ENCODE data around the gene HACD2.
"Not testable (repeated sequence)": the region's sequence is repeated elsewhere in the genome, so short reads cannot be mapped to it uniquely, and the experiment has no call there.

HACD2 gene

GRCh38 chr3:123522320-123523022 lies 62.4 kb downstream of the HACD2 start:
- DNase-seq: no peak

GRCh38 chr3:123521179-123521969 lies 63.5 kb downstream of the HACD2 start:
- no peak for DNase-seq

GRCh38 chr3:123520656-123521055 lies 64.2 kb downstream of the HACD2 start:
- DNase-seq: no peak

- no peak for DNase-seq
Observed at GRCh38 chr3:123518892-123519485, 65.9 kb downstream of the HACD2 start.

- no peak for DNase-seq
Observed at GRCh38 chr3:123511726-123512125, 73.1 kb downstream of the HACD2 start.

- no peak for DNase-seq
Observed at GRCh38 chr3:123511084-123511483, 73.8 kb downstream of the HACD2 start.

- no peak for DNase-seq
Observed at GRCh38 chr3:123508178-123508577, 76.7 kb downstream of the HACD2 start.

- DNase-seq: no peak
Observed at GRCh38 chr3:123505820-123506219, 79.0 kb downstream of the HACD2 start.

GRCh38 chr3:123503203-123503602 lies 81.7 kb downstream of the HACD2 start:
- DNase-seq: no peak

GRCh38 chr3:123499322-123499721 lies 85.5 kb downstream of the HACD2 start:
- DNase-seq: no peak

- DNase-seq: no peak
Observed at GRCh38 chr3:123498761-123499160, 86.1 kb downstream of the HACD2 start.

- DNase-seq: no peak
Observed at GRCh38 chr3:123493912-123494311, 90.9 kb downstream of the HACD2 start.

- no peak for DNase-seq
Observed at GRCh38 chr3:123491966-123492587, 92.8 kb downstream of the HACD2 start.

- DNase-seq: peak; percentile 65
Observed at GRCh38 chr3:123489400-123490004, 95.4 kb downstream of the HACD2 start.

- DNase-seq: no peak
Observed at GRCh38 chr3:123488645-123489347, 96.1 kb downstream of the HACD2 start.

GRCh38 chr3:123487063-123487462 lies 97.8 kb downstream of the HACD2 start:
- not testable (repeated sequence) for DNase-seq

GRCh38 chr3:123486460-123486859 lies 98.4 kb downstream of the HACD2 start:
- no peak for DNase-seq

- DNase-seq: no peak
Observed at GRCh38 chr3:123485551-123485950, 99.3 kb downstream of the HACD2 start.

GRCh38 chr3:123483146-123483545 lies 101.7 kb downstream of the HACD2 start:
- DNase-seq: no peak

GRCh38 chr3:123481722-123482457 lies 103.0 kb downstream of the HACD2 start:
- no peak for DNase-seq

GRCh38 chr3:123481071-123481470 lies 103.8 kb downstream of the HACD2 start:
- no peak for DNase-seq

- DNase-seq: no peak
Observed at GRCh38 chr3:123480428-123480827, 104.4 kb downstream of the HACD2 start.
